HepG2 (cell line): ENCODE data around the gene LRRC3C. TPM values are rescaled to one million over a fixed set of nuclear protein-coding genes. Genes with fewer than 3 reads are reported as not detected.

Experiments used
- ATF5 ChIP-seq: sonication (generic); formaldehyde crosslinking; IDR thresholded peaks from 2 replicates; pipeline ENCODE4 v1.4.0; 2020; ENCODE audit warnings: mild to moderate bottlenecking, low read depth, missing genetic modification reagents
- BATF2 ChIP-seq: sonication (generic); formaldehyde crosslinking; IDR thresholded peaks from 2 replicates; pipeline ENCODE4 v1.8.0; 2022; ENCODE audit warnings: mild to moderate bottlenecking, missing genetic modification reagents, moderate library complexity
- FLYWCH1 ChIP-seq: sonication (generic); formaldehyde crosslinking; IDR thresholded peaks from 2 replicates; pipeline ENCODE4 v1.8.1; 2023; ENCODE audit warnings: mild to moderate bottlenecking, missing genetic modification reagents
- HNRNPH1 ChIP-seq: fragments of 200-400 bp; formaldehyde crosslinking; optimal IDR thresholded peaks from 2 replicates; pipeline ENCODE3; 2017; ENCODE audit warnings: mild to moderate bottlenecking, low read depth, low read length
- JUND ChIP-seq: sonication (generic); formaldehyde crosslinking; IDR thresholded peaks from 2 replicates; pipeline ENCODE4 v1.8.0; 2022; ENCODE audit warnings: mild to moderate bottlenecking, missing genetic modification reagents
- KLF16 ChIP-seq, 2 experiments: sonication (generic) in 1 of 2; formaldehyde crosslinking in 1 of 2; IDR thresholded peaks; 2 replicates each; pipeline versions ENCODE4 v1.6.1 to v1.8.0; 2016 to 2023; ENCODE audit warnings: missing genetic modification reagents in 2 of 2, missing compliant biosample characterization in 1 of 2
- PAXIP1 ChIP-seq: sonication (generic); formaldehyde crosslinking; conservative IDR thresholded peaks from 2 replicates; pipeline ENCODE4 v1.4.0; 2020; ENCODE audit warnings: mild to moderate bottlenecking, missing genetic modification reagents, moderate library complexity
- PBX2 ChIP-seq: IDR thresholded peaks from 2 replicates; pipeline ENCODE4 v1.6.1; 2016; ENCODE audit warnings: control low read depth
- POLR2AphosphoS5 ChIP-seq: IDR thresholded peaks from 2 replicates; pipeline ENCODE4 v1.6.1; 2012; ENCODE audit warnings: low read depth, low read length
- RARG ChIP-seq: sonication (generic); formaldehyde crosslinking; IDR thresholded peaks from 2 replicates; pipeline ENCODE4 v1.4.0; 2020; ENCODE audit warnings: low read depth, mild to moderate bottlenecking, missing genetic modification reagents
- RELA ChIP-seq: sonication (generic); formaldehyde crosslinking; IDR thresholded peaks from 2 replicates; pipeline ENCODE4 v1.4.0; 2020; ENCODE audit warnings: missing genetic modification reagents
- RFX5 ChIP-seq: IDR thresholded peaks from 2 replicates; pipeline ENCODE4 v1.6.1; 2011; ENCODE audit warnings: low read depth, low read length, improper control_type of control experiment
- SUZ12 ChIP-seq: fragments of 150-350 bp; IDR thresholded peaks from 2 replicates; pipeline ENCODE4 v1.6.1; 2014; ENCODE audit warnings: low read depth, low read length
- TBP ChIP-seq: sonication (generic); formaldehyde crosslinking; IDR thresholded peaks from 2 replicates; pipeline ENCODE4 v1.5.0; 2020; ENCODE audit warnings: missing genetic modification reagents
- TFDP2 ChIP-seq: sonication (generic); formaldehyde crosslinking; IDR thresholded peaks from 2 replicates; pipeline ENCODE4 v1.4.0; 2020; ENCODE audit warnings: missing genetic modification reagents
- ZC3H4 ChIP-seq: sonication (generic); formaldehyde crosslinking; IDR thresholded peaks from 2 replicates; pipeline ENCODE4 v1.4.0; 2020; ENCODE audit warnings: missing genetic modification reagents, borderline replicate concordance
- ZFP36L1 ChIP-seq: sonication (generic); formaldehyde crosslinking; IDR thresholded peaks from 2 replicates; pipeline ENCODE4 v1.8.0; 2022; ENCODE audit warnings: mild to moderate bottlenecking, missing genetic modification reagents, moderate library complexity
- ZKSCAN5 ChIP-seq: sonication (generic); formaldehyde crosslinking; IDR thresholded peaks from 2 replicates; pipeline ENCODE4 v1.5.1; 2020; ENCODE audit warnings: mild to moderate bottlenecking, missing genetic modification reagents
- ZNF326 ChIP-seq: sonication (generic); formaldehyde crosslinking; IDR thresholded peaks from 2 replicates; pipeline ENCODE4 v1.4.0; 2020; ENCODE audit warnings: missing genetic modification reagents, borderline replicate concordance
- ZNF570 ChIP-seq: sonication (generic); formaldehyde crosslinking; IDR thresholded peaks from 2 replicates; pipeline ENCODE4 v1.4.0; 2020; ENCODE audit warnings: mild to moderate bottlenecking, missing genetic modification reagents, borderline replicate concordance
- polyA plus RNA-seq, 8 experiments: library from polyadenylated mRNA; depleted of rRNA in 3 of 8; stranded (reverse) in 7 of 8; unstranded in 1 of 8; fragments of >200 nt; fragmentation: Illumina TruSeq in 4 of 8; extraction: Trizol in 4 of 8; gene quantifications; 2 replicates each; pipeline versions ENCODE4 v1.2.1 to v1.2.3, GENCODE V29; 2011 to 2016; ENCODE audit warnings: low read depth in 4 of 8, missing spikeins in 1 of 8, mixed read lengths in 1 of 8; ENCODE audit not compliant: insufficient read depth in 1 of 8
- total RNA-seq, 5 experiments: library from RNA; depleted of rRNA; stranded (reverse); fragments of >200 nt; fragmentation: Illumina TruSeq; extraction: Trizol; gene quantifications; 2 replicates each; pipeline ENCODE4 v1.2.3, GENCODE V29; 2016; ENCODE audit warnings: low read depth in 1 of 5

Gene LRRC3C
- total and polyA plus RNA-seq, 2 of the 13 experiments (the other 11 are each of a cell fraction or from before 2014, with no cell fraction given), result 0.17 TPM; not detected in 1

- TF ChIP-seq TFDP2 (CRISPR knock-in tag) (peak; percentile 80), ZKSCAN5 (CRISPR knock-in tag) (peak; percentile 42; the same call in 1 of the 2 replicates), ATF5 (CRISPR knock-in tag) (peak; percentile 54; the same call in 1 of the 2 replicates), TBP (0 out of 2 replicates have a peak, but pooled peaks have one; percentile 84), ZC3H4 (CRISPR knock-in tag) (peak; percentile 82; the same call in 1 of the 2 replicates), ZFP36L1 (CRISPR knock-in tag) (0 out of 2 replicates have a peak, but pooled peaks have one; percentile 48), JUND (peak; percentile 73), ZNF326 (CRISPR knock-in tag) (no peak), BATF2 (peak; percentile 94), RFX5 (peak; percentile 99), FLYWCH1 (CRISPR knock-in tag) (0 out of 2 replicates have a peak, but pooled peaks have one; percentile 49), PAXIP1 (peak; percentile 83), ZNF570 (no peak), POLR2AphosphoS5 (peak; percentile 80), SUZ12 (peak; percentile 71), HNRNPH1 (no peak), PBX2 (CRISPR knock-in tag) (no peak), KLF16 (CRISPR knock-in tag; IDR thresholded peaks at IDR 0.05) (peak in 1 of 2 experiments; percentile 99; a peak in 2 of 4 replicates), RARG (CRISPR knock-in tag) (peak; percentile 40; the same call in 1 of the 2 replicates), RELA (CRISPR knock-in tag) (peak; percentile 19)
These were observed 53.0 kb downstream of the LRRC3C start, which contains the start of gene PSMD3 (continued) for GRCh38 chr17:39980351-39981206.
